ENCODE results near the gene ARRDC5. TPM values are rescaled to one million over a fixed set of nuclear protein-coding genes. Genes with fewer than 3 reads are reported as not detected.
"Not testable (repeated sequence)": the region's sequence is repeated elsewhere in the genome, so short reads cannot be mapped to it uniquely, and the experiment has no call there.

The ARRDC5 gene
- polyA plus RNA-seq, 1 of the 3 experiments (the other 2 are of a cell fraction) = not detected

GRCh38 chr19:4904481-4904880 lies 1.8 kb upstream of the ARRDC5 start:
- no peaks in the 10 kb centered on the region for H4K20me1 ChIP-seq (ENCODE audit: insufficient read depth)
- H3K9ac ChIP-seq = no peak overlapping the region
- no peak overlapping the region for H3K4me2 ChIP-seq
- 94% methylated on average over 3 of the region's 3 CpGs for WGBS (ENCODE audit: low lambda C conversion rate)
- H3K27me3 ChIP-seq (ENCODE audit: insufficient read depth) = no peaks in the 10 kb centered on the region
- no peak overlapping the region for H3K27ac ChIP-seq (ENCODE audit: low read depth in 2 of 2, low read length in 1 of 2)
- ChIA-PET POLR2A (no interaction called here), CTCF (interaction anchor here (1.0 kb wide), 1 partner anchor 33 kb away, joined by 3 read pairs; no protein-coding TSS in a partner anchor)
- no peaks in the 10 kb centered on the region for H3K36me3 ChIP-seq (replicated peaks in 1 of 2; ENCODE audit: control insufficient read depth in 1 of 2, insufficient read depth in 2 of 2, low read length in 1 of 2)
- no peaks in the 10 kb centered on the region for H3K9me2 ChIP-seq
- H3K79me2 ChIP-seq (ENCODE audit: insufficient read depth) = no peaks in the 10 kb centered on the region
- peaks cover 0 to 2% of the 10 kb centered on the region in 2 experiments; a peak in 1 of 4 replicates for H3K4me1 ChIP-seq (ENCODE audit: control insufficient read depth in 1 of 2, insufficient read depth in 2 of 2, low read depth in 1 of 2, low read length in 1 of 2)
- no peak for TF ChIP-seq JUND (IDR thresholded peaks at IDR 0.05)
- H3K4me3 ChIP-seq (ENCODE audit: low read depth in 2 of 2, low read length in 1 of 2) = no peak overlapping the region
- H2AFZ ChIP-seq (ENCODE audit: low read depth) = no peak overlapping the region
- DNase-seq = no peak
- H3F3A ChIP-seq (replicated peaks; ENCODE audit: insufficient read depth) = peaks cover 10% of the 10 kb centered on the region
- H3K9me3 ChIP-seq = no peaks in the 10 kb centered on the region

- POLR2A ChIA-PET; H3K79me2 ChIP-seq (ENCODE audit: insufficient read depth); H4K20me1 ChIP-seq (ENCODE audit: insufficient read depth); H3K9me3 ChIP-seq; H3K4me2 ChIP-seq; H3K4me3 ChIP-seq (ENCODE audit: low read depth in 2 of 2, low read length in 1 of 2); H3F3A ChIP-seq (replicated peaks; ENCODE audit: insufficient read depth); H3K27ac ChIP-seq (ENCODE audit: low read depth in 2 of 2, low read length in 1 of 2); H3K36me3 ChIP-seq (replicated peaks in 1 of 2; ENCODE audit: control insufficient read depth in 1 of 2, insufficient read depth in 2 of 2, low read length in 1 of 2); H3K9ac ChIP-seq; H2AFZ ChIP-seq (ENCODE audit: low read depth); DNase-seq; H3K9me2 ChIP-seq; H3K4me1 ChIP-seq (ENCODE audit: control insufficient read depth in 1 of 2, insufficient read depth in 2 of 2, low read depth in 1 of 2, low read length in 1 of 2); H3K27me3 ChIP-seq (ENCODE audit: insufficient read depth): not testable (repeated sequence)
- WGBS (ENCODE audit: low lambda C conversion rate) = 87% methylated on average over 13 of the region's 13 CpGs
- CTCF ChIA-PET = interaction anchor here (0.7 kb wide), 1 partner anchor 28 kb away, joined by 3 read pairs; no protein-coding TSS in a partner anchor
Measured at GRCh38 chr19:4900879-4901278, 1.8 kb downstream of the ARRDC5 start.

- H3F3A ChIP-seq (replicated peaks; ENCODE audit: insufficient read depth) = no peaks in the 10 kb centered on the region
- H3K79me2 ChIP-seq (ENCODE audit: insufficient read depth) = no peaks in the 10 kb centered on the region
- H3K36me3 ChIP-seq (replicated peaks in 1 of 2; ENCODE audit: control insufficient read depth in 1 of 2, insufficient read depth in 2 of 2, low read length in 1 of 2) = no peaks in the 10 kb centered on the region
- ChIA-PET CTCF (interaction anchor here (1.1 to 2.5 kb wide), 3 partner anchors 14 to 46 kb away, joined by 3 to 10 read pairs (median 3); no protein-coding TSS in a partner anchor), POLR2A (no interaction called here)
- H4K20me1 ChIP-seq (ENCODE audit: insufficient read depth) = no peaks in the 10 kb centered on the region
- H3K9me3 ChIP-seq = no peaks in the 10 kb centered on the region
- H3K4me2 ChIP-seq = no peak overlapping the region
- WGBS (ENCODE audit: low lambda C conversion rate) = 98% methylated on average over 7 of the region's 7 CpGs
- DNase-seq = no peak
- no peak overlapping the region for H2AFZ ChIP-seq (ENCODE audit: low read depth)
- H3K4me1 ChIP-seq (ENCODE audit: control insufficient read depth in 1 of 2, insufficient read depth in 2 of 2, low read depth in 1 of 2, low read length in 1 of 2) = no peaks in the 10 kb centered on the region
- no peak overlapping the region for H3K4me3 ChIP-seq (ENCODE audit: low read depth in 2 of 2, low read length in 1 of 2)
- no peak overlapping the region for H3K9ac ChIP-seq
- H3K27me3 ChIP-seq (ENCODE audit: insufficient read depth) = no peaks in the 10 kb centered on the region
- H3K9me2 ChIP-seq = no peaks in the 10 kb centered on the region
- no peak overlapping the region for H3K27ac ChIP-seq (ENCODE audit: low read depth in 2 of 2, low read length in 1 of 2)
- TF ChIP-seq GATA2 (CRISPR knock-in tag; IDR thresholded peaks at IDR 0.05) (no peak), SIN3A (IDR thresholded peaks at IDR 0.05; ENCODE audit: borderline replicate concordance, low read depth, low read length) (no peak), TAF1 (IDR thresholded peaks at IDR 0.05; ENCODE audit: borderline replicate concordance, low read depth, low read length) (no peak), MAX (IDR thresholded peaks at IDR 0.05; ENCODE audit: low read depth) (no peak), TCF12 (IDR thresholded peaks at IDR 0.05) (no peak), MXI1 (IDR thresholded peaks at IDR 0.05; ENCODE audit: low read depth, low read length) (no peak), ZBTB33 (IDR thresholded peaks at IDR 0.05; ENCODE audit: borderline replicate concordance, low read depth) (no peak), FOXJ3 (CRISPR knock-in tag; IDR thresholded peaks at IDR 0.05) (no peak), FOSL2 (IDR thresholded peaks at IDR 0.05; ENCODE audit: borderline replicate concordance, low read depth) (no peak), TEAD4 (IDR thresholded peaks at IDR 0.05; ENCODE audit: borderline replicate concordance, insufficient read depth) (no peak), CTCF (IDR thresholded peaks at IDR 0.05) (no peak), RFX5 (IDR thresholded peaks at IDR 0.05; ENCODE audit: low read length) (no peak), CHD2 (IDR thresholded peaks at IDR 0.05; ENCODE audit: low read length, partially characterized antibody) (no peak), RXRA (IDR thresholded peaks at IDR 0.05; ENCODE audit: borderline replicate concordance, low read depth) (no peak)
Measured at GRCh38 chr19:4897146-4897545, 5.5 kb downstream of the ARRDC5 start.

Measured in SK-N-SH (cell line).